Measurements from ENCODE around the gene SHTN1.

Gene SHTN1

GRCh38 chr10:116833986-116834985, 170.7 kb downstream of the SHTN1 start:
- Histone ChIP-seq H3K79me2 (ENCODE audit: insufficient read depth, low read length) (no peaks in the 10 kb centered on the region), H3K27me3 (ENCODE audit: insufficient read depth, low read length, poor library complexity, severe bottlenecking) (no peaks in the 10 kb centered on the region), H3F3A (ENCODE audit: low read depth) (no peaks in the 10 kb centered on the region), H3K9me2 (replicated peaks; ENCODE audit: low read depth, low read length) (no peaks in the 10 kb centered on the region), H4K20me1 (ENCODE audit: insufficient read depth, low read length, poor library complexity, severe bottlenecking) (no peaks in the 10 kb centered on the region), H2AFZ (ENCODE audit: low read length) (no peak overlapping the region), H3K4me1 (ENCODE audit: insufficient read depth, low read length, poor library complexity, severe bottlenecking) (no peaks in the 10 kb centered on the region), H3K9ac (ENCODE audit: low read depth, low read length, poor library complexity, severe bottlenecking) (no peak overlapping the region), H3K36me3 (ENCODE audit: insufficient read depth, low read length) (no peaks in the 10 kb centered on the region), H3K4me3 (ENCODE audit: low read length, poor library complexity, severe bottlenecking) (no peak overlapping the region), H3K4me2 (ENCODE audit: low read depth, low read length, poor library complexity, severe bottlenecking) (no peak overlapping the region), H3K9me3 (ENCODE audit: insufficient read depth, low read depth, low read length) (no peaks in the 10 kb centered on the region)
- TF ChIP-seq CTCF (conservative IDR thresholded peaks at IDR 0.05; ENCODE audit: low read length) = no peak
- TF ChIP-seq EZH2phosphoT487 (IDR thresholded peaks at IDR 0.05; ENCODE audit: borderline replicate concordance) = no peak

DNA sequence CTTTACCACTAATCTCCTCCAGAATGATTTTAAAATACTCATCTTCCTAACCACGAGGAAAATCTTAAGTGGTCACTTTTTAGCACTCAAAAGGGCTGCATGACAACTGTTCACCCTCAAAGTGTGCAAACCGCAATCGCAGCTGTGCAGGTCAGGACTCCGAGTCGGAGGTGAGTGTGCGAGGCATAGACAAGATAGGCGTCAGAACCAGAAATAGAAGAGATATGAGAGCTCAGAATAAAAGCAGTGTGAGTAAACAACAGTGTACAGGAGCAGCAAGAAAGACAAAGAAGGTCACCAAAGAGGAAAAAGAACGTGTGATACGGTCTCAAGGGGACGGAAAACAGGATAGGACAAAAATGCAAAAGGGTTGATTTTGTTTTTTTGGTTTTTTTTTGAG, 173.2 kb downstream of the SHTN1 start:
- Histone ChIP-seq H3K9me3 (ENCODE audit: insufficient read depth, low read depth, low read length) (no peaks in the 10 kb centered on the region), H2AFZ (ENCODE audit: low read length) (no peak overlapping the region), H3K27me3 (ENCODE audit: insufficient read depth, low read length, poor library complexity, severe bottlenecking) (no peaks in the 10 kb centered on the region), H3K4me3 (ENCODE audit: low read length, poor library complexity, severe bottlenecking) (no peak overlapping the region), H3F3A (ENCODE audit: low read depth) (no peaks in the 10 kb centered on the region), H3K4me2 (ENCODE audit: low read depth, low read length, poor library complexity, severe bottlenecking) (no peak overlapping the region), H3K9me2 (replicated peaks; ENCODE audit: low read depth, low read length) (no peaks in the 10 kb centered on the region), H3K36me3 (ENCODE audit: insufficient read depth, low read length) (no peaks in the 10 kb centered on the region), H3K9ac (ENCODE audit: low read depth, low read length, poor library complexity, severe bottlenecking) (no peak overlapping the region), H3K79me2 (ENCODE audit: insufficient read depth, low read length) (no peaks in the 10 kb centered on the region), H4K20me1 (ENCODE audit: insufficient read depth, low read length, poor library complexity, severe bottlenecking) (no peaks in the 10 kb centered on the region), H3K4me1 (ENCODE audit: insufficient read depth, low read length, poor library complexity, severe bottlenecking) (no peaks in the 10 kb centered on the region)
- TF ChIP-seq CTCF (conservative IDR thresholded peaks at IDR 0.05; ENCODE audit: low read length) (no peak), EZH2phosphoT487 (IDR thresholded peaks at IDR 0.05; ENCODE audit: borderline replicate concordance) (no peak)
